Measurements from ENCODE around the gene STK32C.

Gene STK32C

GRCh38 chr10:132178672-132179545, 128.8 kb downstream of the STK32C start:
- no peak for DNase-seq

- no peak for DNase-seq
Observed at GRCh38 chr10:132178046-132178445, 129.7 kb downstream of the STK32C start.

GRCh38 chr10:132176623-132177500, 130.9 kb downstream of the STK32C start:
- DNase-seq, result no peak

- no peak for DNase-seq
Observed at GRCh38 chr10:132175907-132176581, 131.7 kb downstream of the STK32C start.

GRCh38 chr10:132175408-132175807, 132.3 kb downstream of the STK32C start:
- DNase-seq, result no peak

GRCh38 chr10:132174237-132174636, 133.5 kb downstream of the STK32C start:
- DNase-seq, result no peak

GRCh38 chr10:132173185-132173584, 134.6 kb downstream of the STK32C start:
- no peak for DNase-seq

GRCh38 chr10:132172091-132173066, 135.4 kb downstream of the STK32C start:
- DNase-seq, result no peak

- no peak for DNase-seq
Observed at GRCh38 chr10:132170561-132171361, 137.0 kb downstream of the STK32C start.

- no peak for DNase-seq
Observed at GRCh38 chr10:132169766-132170560, 137.8 kb downstream of the STK32C start.

- no peak for DNase-seq
Observed at GRCh38 chr10:132169031-132169765, 138.6 kb downstream of the STK32C start.

- no peak for DNase-seq
Observed at GRCh38 chr10:132168571-132169030, 139.1 kb downstream of the STK32C start.

GRCh38 chr10:132167976-132168375, 139.8 kb downstream of the STK32C start:
- no peak for DNase-seq

GRCh38 chr10:132167041-132167674, 140.6 kb downstream of the STK32C start:
- DNase-seq, result no peak

GRCh38 chr10:132166216-132166950, 141.4 kb downstream of the STK32C start:
- no peak for DNase-seq

GRCh38 chr10:132165416-132165980, 142.3 kb downstream of the STK32C start:
- no peak for DNase-seq

- no peak for DNase-seq
Observed at GRCh38 chr10:132164761-132165278, 142.9 kb downstream of the STK32C start.

All from NCI-H1694 (cell line).